HUDEP-2 (cell line): ENCODE measurements around the gene FGFRL1.

Experiments used
- DNase-seq, 76 experiments: peaks; one replicate each; lab custom pipeline; 2025; ENCODE audit not compliant: unreplicated experiment in 76 of 76; lab: John Stamatoyannopoulos, UW

FGFRL1 gene

GRCh38 chr4:1021386-1022050 is 10.1 kb downstream of the FGFRL1 start:
- no peak for DNase-seq

DNA sequence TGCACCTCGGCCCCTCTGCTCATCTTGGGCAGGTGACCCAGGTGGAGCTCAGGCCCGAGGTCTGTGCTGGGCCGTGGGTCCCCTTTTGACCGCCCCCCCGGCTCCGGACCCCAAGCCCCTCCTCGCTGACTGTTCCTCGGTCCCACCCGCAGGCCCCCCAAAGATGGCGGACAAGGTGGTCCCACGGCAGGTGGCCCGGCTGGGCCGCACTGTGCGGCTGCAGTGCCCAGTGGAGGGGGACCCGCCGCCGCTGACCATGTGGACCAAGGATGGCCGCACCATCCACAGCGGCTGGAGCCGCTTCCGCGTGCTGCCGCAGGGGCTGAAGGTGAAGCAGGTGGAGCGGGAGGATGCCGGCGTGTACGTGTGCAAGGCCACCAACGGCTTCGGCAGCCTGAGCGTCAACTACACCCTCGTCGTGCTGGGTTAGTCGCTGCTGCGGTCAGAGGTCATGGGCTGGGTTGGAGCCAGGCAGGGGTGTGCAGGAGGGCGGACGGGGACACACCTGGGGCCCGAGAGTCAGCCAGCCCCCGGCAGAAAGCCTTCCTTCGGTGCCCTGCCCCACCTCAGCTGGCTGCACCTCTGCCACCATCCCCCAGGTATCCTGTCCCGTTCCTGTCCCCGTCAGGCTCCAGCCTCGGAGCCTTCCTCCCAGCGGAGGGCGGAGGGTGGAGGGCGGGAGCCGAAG is 10.8 kb downstream of the FGFRL1 start:
- no peak for DNase-seq

DNA sequence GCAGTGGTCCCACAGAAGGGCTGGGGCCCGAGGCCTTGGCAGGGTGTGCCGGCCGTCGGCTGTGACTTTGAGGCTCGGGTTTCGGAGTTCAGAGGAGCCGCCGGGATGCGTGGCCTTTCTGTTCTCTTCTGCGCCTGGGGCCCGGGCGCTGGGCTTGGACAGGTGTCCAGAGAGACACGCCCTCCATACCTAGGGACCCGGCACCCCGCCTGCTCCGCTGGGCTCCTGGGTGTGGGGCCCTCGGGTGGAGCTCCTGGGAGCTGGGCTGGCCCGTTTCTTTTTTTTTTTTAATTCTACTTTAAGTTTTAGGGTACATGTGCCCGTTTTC is 11.3 kb downstream of the FGFRL1 start:
- DNase-seq = no peak

- DNase-seq = no peak
Observed at GRCh38 chr4:1023075-1023640, 11.7 kb downstream of the FGFRL1 start.

GRCh38 chr4:1023895-1024740 is 12.7 kb downstream of the FGFRL1 start:
- DNase-seq = no peak

DNA sequence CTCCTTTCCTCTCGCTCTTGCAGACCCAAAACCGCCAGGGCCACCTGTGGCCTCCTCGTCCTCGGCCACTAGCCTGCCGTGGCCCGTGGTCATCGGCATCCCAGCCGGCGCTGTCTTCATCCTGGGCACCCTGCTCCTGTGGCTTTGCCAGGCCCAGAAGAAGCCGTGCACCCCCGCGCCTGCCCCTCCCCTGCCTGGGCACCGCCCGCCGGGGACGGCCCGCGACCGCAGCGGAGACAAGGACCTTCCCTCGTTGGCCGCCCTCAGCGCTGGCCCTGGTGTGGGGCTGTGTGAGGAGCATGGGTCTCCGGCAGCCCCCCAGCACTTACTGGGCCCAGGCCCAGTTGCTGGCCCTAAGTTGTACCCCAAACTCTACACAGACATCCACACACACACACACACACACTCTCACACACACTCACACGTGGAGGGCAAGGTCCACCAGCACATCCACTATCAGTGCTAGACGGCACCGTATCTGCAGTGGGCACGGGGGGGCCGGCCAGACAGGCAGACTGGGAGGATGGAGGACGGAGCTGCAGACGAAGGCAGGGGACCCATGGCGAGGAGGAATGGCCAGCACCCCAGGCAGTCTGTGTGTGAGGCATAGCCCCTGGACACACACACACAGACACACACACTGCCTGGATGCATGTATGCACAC is 13.6 kb downstream of the FGFRL1 start:
- DNase-seq = no peak

GRCh38 chr4:1026115-1026514 is 14.7 kb downstream of the FGFRL1 start:
- DNase-seq = peak in 59 of 76 experiments; percentile 2 to 79 (median 53)

DNA sequence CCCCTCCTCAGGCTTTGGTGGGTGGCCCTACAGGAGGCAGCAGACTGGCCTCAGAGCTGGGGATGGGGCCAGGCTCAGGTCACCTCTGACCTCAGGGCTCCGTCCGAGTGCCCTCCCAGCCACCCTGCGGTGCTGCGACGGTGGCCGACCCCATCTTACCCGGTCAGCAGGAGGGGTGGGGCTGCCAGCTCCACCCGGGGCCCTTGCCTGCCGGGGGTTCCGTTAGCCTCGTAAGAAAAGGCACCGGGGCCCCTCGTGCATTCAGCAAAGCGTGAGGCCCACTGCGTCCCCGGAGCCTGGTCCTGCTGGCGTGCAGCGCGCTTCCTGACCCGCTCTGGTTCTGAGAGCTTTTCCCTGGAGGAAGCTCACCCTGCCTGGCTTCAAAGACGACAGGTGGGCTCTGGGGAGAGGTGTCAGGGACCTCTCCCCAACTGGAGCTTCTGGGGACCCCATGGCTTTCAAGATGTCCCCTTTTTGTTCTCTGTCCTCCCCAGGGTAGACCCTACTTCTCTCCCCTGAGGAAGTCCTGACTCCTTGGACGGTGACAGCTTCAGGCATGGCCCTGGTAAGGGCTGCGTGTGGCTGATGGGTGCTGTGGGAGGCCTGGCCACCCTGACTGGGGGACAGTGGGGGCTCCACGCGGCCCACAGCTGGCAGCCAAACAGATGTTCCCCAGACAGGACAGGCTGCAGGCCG is 15.9 kb downstream of the FGFRL1 start:
- peak in 1 of 76 experiments; percentile 34 for DNase-seq

DNA sequence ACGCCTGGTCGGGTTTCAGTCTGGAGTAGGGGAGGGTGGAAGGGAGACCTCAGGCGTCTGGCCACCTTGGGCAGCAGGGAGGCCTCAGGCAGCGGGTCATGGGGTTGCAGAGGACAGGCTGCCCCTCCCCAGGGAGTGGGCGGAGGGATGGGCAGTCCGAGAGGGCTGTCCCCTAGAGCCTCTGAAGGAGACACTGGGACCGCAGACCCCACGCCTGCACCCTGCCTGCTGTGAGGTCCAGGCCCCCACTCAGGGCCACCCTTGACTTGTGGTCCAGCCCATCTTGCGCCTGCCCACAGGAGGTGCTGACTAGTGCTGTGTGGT is 16.5 kb downstream of the FGFRL1 start:
- DNase-seq = peak in 3 of 76 experiments; percentile 10 to 50 (median 34)

DNA sequence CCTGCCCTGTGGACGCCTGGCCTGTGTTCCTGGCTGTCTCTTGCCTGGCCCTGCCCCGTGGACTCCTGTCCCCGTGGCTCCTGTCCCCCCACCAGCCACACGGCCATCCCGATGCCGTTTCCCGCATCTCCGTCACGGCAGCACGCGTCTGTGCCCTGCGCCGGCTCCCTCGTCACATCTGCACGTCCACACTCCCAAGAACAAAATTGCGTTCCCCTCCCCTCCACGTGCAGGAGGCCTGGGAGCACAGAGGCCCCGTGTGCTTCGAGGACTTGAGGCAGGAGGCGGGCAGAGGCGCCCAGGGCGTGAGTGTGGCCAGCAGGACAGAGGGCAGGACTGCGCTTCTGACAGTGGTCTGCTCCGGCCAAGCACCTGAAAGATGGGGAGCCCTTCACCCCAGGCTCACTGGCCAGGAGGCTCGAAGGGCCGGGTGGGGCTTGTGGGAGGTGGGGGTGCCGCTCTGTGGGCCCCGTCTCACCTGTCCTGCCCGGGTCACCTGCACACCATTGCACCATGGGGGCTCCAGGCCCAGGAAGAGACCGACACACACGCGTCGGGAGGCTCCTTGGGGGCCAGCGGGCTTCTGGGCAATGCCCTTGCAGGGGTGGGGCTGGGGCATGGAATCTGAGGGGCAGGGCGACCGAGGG is 17.3 kb downstream of the FGFRL1 start:
- DNase-seq = peak in 3 of 76 experiments; percentile 47 to 77 (median 69)

DNA sequence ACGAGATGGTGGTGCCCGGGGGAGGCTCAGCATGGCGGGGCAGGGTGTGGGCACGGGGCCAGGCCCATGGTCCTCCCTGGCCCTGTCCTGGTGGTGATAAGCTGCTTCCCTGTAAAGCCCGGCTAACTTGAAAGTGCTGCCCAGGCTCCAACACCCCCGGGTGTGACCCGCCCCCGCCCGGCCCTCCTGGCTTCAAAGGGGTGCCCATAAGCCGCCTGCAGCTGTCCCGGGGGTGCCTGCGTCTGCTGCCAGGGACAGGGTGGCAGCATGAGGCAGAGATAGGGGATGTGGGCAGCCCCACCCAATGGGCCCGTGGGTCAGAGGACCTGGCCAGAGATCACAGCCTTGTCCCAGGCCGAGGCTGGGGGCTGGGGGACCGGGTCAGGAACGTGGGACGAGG is 18.1 kb downstream of the FGFRL1 start:
- DNase-seq = peak in 75 of 76 experiments; percentile 56 to 98 (median 95)

DNA sequence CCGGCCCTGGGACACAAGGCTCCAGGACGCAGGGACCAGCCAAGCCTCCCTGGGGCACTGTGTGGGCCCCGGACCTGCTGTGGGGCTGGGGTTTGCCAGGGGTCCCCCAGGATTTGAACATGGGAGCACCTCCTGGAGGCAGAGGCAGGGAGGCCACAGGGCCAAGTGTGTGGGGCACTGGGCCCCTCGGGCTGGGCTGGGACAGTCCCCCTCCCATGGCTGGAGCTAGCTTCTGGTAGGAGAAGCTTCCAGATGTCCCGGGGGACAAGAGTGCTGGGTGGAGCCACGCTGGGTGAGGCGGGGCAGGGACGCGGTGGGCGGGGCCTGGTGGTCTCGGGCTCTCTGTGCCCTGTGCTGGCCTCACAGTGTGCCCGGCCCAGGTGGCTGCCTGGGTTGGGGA is 18.6 kb downstream of the FGFRL1 start:
- DNase-seq = peak in 74 of 76 experiments; percentile 16 to 97 (median 76)

- peak in 69 of 76 experiments; percentile 3 to 96 (median 59) for DNase-seq
Observed at GRCh38 chr4:1030559-1030958, 19.1 kb downstream of the FGFRL1 start.

DNA sequence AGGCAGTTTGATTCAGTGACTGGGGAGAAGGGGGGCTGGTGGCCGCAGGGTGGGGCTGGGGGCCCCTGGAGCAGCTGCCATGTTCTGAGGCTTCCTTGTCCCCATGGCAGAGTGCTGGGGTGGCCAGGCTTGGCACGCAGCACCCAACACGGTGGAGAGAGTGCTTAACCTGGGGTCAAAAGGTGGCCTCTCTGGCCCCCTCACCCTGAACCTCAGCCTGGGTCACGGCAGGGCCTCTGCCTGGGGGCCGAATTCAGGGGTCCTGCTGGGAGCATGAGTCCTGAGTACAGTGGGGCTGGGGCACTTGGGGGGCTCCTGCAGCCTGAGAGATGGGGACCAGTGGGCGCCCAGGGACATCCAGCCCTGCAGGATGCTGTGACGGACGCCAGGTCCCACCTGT is 19.9 kb downstream of the FGFRL1 start:
- no peak for DNase-seq

DNA sequence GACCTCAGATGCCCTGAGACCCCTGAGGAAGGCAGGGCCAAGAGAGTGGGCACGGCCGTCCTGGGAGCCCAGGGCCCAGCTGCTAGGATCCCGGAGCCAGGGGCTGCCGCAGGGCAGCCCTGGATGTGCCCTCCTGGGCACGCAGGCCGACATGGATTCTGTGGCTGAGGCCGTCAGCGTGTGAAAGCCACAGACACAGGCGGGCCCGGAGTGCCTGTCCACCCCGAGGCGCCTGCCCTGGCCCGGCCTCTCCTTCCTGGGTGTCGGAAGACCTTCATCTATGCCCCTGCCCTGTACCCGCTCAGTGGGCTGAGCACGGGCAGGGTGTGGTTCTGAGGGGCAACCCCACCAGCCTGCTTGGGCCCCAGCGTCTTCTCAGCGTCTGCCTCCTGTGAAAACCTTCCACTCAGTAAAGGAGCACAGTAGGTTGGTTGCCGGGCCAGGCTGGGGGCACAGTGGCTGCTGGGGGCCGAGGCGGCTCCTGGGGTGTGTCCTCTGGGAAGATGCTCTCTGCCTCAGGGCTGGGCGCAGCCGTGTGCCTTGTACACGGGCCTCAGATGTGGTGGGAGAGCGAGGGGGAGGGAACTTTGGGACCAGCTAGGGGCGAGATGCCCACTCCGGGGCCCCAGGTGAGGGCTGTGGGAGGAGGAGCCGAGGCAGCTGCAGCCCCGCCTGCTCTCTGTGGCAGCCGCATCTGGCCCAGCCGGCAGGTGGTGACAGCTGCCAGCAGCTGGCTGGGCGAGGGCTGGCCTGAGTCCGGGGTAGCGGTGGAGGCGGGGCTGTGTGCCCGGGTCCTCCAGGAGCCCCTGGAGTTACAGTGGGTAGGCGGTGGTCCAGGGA is 20.8 kb downstream of the FGFRL1 start:
- peak in 39 of 76 experiments; percentile 4 to 55 (median 22) for DNase-seq

DNA sequence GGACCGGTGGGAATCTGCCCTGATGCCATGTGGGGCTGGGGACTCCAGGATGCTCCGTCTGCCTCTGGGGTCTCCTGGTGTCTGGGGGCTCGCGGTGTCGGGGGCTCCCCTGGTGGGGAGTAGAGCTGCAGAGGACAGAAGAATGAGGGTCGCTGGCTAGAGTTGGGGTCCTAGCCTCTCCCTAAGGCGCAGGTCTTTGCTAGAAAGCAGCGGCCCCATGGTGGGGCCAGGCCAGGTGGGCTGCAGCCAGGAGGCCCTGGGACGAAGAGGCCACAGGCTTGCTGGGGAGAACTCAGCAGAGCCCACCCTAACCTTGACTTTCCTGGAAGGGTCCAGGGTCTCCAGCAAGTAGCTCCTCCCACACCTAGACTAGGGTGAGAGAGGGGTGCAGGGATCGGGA is 21.4 kb downstream of the FGFRL1 start:
- DNase-seq = no peak

DNA sequence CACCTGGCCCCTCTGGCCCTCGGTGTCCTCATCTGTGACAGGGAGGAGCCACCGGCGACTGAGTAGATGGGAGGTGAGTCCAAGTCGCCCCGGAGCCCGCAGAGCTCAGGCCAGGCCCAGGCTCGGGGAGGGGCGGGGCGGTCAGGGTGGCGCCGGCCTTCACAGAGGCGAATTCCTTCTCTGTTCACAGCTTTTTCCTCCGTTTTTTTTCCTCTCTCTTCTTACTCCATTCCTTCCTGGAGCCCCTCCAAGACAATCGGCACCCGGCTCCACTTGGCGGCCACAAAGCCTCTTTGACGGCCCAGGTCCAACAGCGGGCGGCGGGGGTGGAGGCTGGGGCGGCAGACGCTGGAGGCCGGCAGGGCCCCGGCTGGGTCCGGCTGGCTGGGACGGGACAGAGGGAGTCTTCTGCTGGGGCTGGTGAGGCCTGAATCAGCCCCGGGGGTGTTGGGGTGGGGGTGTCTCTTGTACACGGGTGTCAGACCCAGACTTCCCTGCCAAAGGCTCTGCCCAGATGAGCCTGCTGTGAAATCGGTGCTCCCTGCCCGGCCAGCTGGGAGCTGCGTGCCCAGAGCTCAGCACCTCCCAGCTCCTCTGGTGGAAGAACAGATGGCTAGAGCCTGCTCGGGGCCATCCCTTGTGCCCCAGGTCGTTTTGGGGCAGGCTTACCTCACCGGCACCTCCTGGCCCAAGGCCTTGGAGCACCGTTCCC is 22.6 kb downstream of the FGFRL1 start:
- DNase-seq = no peak

GRCh38 chr4:1035510-1035909 is 24.1 kb downstream of the FGFRL1 start:
- no peak for DNase-seq
